Measurements from ENCODE around the gene P2RY12.
"Not testable (repeated sequence)": the region's sequence is repeated elsewhere in the genome, so short reads cannot be mapped to it uniquely, and the experiment has no call there.

P2RY12 gene

GRCh38 chr3:151392191-151392590, 7.6 kb upstream of the P2RY12 start:
- DNase-seq, result not testable (repeated sequence)

GRCh38 chr3:151391720-151392119, 7.2 kb upstream of the P2RY12 start:
- no peak for DNase-seq

- no peak for DNase-seq
These were observed 3.3 kb upstream of the P2RY12 start for GRCh38 chr3:151387842-151388241.

GRCh38 chr3:151387432-151387831, 2.9 kb upstream of the P2RY12 start:
- DNase-seq, result no peak

GRCh38 chr3:151386056-151386455, 1.5 kb upstream of the P2RY12 start:
- DNase-seq, result no peak

- peak; percentile 22 for DNase-seq
These were observed 597 bp downstream of the P2RY12 start for GRCh38 chr3:151383956-151384355.

GRCh38 chr3:151383111-151383510, 1.4 kb downstream of the P2RY12 start:
- no peak for DNase-seq

- peak; percentile 2 for DNase-seq
These were observed 1.9 kb downstream of the P2RY12 start for GRCh38 chr3:151382671-151383070.

GRCh38 chr3:151379083-151379734, 5.3 kb downstream of the P2RY12 start:
- peak; percentile 41 for DNase-seq

- DNase-seq, result no peak
These were observed 6.7 kb downstream of the P2RY12 start for GRCh38 chr3:151377768-151378385.

GRCh38 chr3:151372063-151372820, 12.3 kb downstream of the P2RY12 start:
- DNase-seq, result no peak

GRCh38 chr3:151371526-151371925, 13.0 kb downstream of the P2RY12 start:
- DNase-seq, result no peak

- no peak for DNase-seq
These were observed 17.1 kb downstream of the P2RY12 start for GRCh38 chr3:151367448-151367847.

GRCh38 chr3:151366993-151367392, 17.6 kb downstream of the P2RY12 start:
- no peak for DNase-seq

- DNase-seq, result no peak
These were observed 21.8 kb downstream of the P2RY12 start for GRCh38 chr3:151362751-151363174.

- no peak for DNase-seq
These were observed 27.1 kb downstream of the P2RY12 start for GRCh38 chr3:151357463-151357850.

GRCh38 chr3:151356794-151357462, 27.6 kb downstream of the P2RY12 start:
- DNase-seq, result no peak

GRCh38 chr3:151351648-151352047, 32.9 kb downstream of the P2RY12 start:
- no peak for DNase-seq

- DNase-seq, result peak; percentile 1
These were observed 33.3 kb downstream of the P2RY12 start for GRCh38 chr3:151351219-151351618.

GRCh38 chr3:151350656-151351055, 33.9 kb downstream of the P2RY12 start:
- no peak for DNase-seq

- peak; percentile 62 for DNase-seq
These were observed 37.1 kb downstream of the P2RY12 start for GRCh38 chr3:151347432-151347831.

GRCh38 chr3:151346292-151346691, 38.3 kb downstream of the P2RY12 start:
- no peak for DNase-seq

GRCh38 chr3:151345859-151346258, 38.7 kb downstream of the P2RY12 start:
- DNase-seq, result peak; percentile 16
